NCI-H1436 (cell line): ENCODE results near the gene GRID2.

Experiments used
- DNase-seq: peaks from one replicate; lab custom pipeline; 2025; lab: John Stamatoyannopoulos, UW

The GRID2 gene

GRCh38 chr4:92528541-92528940, 224.8 kb downstream of the GRID2 start:
- no peak for DNase-seq

DNA sequence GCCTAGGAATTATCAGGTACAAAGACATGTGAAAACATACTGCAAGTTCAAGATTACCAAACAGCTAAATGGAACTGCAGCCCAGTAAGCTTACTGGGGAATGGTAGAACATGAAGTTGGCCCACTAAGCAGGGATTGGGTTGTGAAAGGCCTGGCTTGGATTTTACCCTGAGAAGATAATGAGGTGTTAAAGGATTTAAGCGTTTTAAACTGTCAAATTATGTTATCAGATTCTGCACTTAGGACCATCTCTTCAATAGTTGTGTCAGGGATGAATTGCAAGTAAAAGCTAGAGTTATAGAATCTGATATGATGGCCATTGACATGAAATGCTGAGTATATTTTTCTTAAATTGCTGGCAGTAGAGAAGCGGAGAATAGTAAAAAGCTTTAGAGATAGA, 225.7 kb downstream of the GRID2 start:
- DNase-seq: no peak

GRCh38 chr4:92535599-92535998, 231.8 kb downstream of the GRID2 start:
- DNase-seq: no peak

DNA sequence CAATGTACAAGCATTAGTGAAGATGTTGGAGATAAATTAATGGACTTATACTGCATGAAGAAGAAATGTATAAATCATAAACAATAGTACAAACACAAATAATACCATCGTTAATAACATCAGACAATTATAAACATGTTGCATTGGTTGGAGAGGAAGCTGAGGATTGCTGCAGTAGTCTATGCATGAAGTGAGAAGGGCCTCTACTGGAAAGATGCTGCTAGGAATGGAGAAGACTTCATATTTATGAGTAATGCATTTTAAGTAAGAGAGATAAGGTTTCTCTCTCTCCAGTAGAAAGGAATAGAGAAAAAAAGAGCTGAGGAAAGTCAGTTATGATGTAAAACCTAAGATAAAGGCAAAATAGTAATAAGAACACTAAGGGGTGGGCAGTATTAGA, 247.8 kb downstream of the GRID2 start:
- no peak for DNase-seq

DNA sequence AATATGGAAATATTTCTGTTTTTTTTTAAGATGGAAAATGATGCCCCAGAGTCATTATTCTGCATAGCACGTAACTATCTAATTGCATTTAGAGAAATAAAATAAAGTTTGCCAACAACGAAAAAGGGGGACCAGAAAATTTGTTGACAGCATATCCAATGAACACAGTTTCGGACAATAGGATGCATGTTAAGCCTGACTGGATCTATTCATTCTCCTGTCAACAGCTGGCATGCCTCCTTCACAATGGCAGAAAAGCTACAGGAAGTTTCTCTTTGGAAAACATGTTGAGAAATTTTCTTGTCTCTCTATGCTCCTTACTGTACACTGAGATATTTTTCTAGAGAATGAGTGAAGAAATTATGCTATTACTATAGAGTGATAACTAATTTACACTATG, 262.5 kb downstream of the GRID2 start:
- no peak for DNase-seq

DNA sequence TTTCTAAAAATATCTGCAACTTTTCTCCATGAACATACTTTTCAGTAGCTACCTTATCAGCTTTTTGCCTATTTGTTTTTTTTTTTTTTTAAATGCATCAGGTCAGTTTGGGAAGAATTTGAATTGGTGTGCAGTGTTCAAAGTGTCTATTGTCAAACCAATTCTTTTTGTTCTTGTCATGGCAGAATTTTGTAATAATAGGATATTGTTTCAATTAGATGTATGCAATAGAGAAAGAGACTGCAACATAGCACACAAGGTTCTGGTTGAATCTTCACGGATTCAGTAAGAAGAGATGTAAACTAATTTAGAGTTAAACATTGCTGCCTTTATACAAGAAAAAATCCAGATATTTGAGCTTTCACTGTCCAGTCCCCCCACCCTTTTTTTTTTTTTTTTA, 277.1 kb downstream of the GRID2 start:
- DNase-seq: no peak

DNA sequence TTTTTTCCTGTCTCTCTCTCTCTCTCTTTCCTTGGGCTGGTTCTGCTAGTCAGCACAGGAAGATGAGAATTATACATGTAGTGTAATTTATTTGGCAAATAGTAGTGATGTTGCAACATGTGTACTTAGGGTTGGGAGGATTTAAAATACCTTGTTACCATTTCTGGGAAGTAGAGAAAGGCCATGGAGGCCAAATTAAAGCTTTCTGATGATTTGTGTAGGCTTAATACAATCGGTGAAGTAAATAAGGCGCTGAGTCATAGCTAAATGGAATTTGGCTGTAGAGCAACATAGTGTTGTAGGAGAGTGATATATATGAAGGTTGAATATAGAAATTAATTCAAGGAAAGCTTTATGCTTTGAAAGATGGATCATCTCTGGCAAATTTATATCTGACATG, 295.3 kb downstream of the GRID2 start:
- DNase-seq: no peak

DNA sequence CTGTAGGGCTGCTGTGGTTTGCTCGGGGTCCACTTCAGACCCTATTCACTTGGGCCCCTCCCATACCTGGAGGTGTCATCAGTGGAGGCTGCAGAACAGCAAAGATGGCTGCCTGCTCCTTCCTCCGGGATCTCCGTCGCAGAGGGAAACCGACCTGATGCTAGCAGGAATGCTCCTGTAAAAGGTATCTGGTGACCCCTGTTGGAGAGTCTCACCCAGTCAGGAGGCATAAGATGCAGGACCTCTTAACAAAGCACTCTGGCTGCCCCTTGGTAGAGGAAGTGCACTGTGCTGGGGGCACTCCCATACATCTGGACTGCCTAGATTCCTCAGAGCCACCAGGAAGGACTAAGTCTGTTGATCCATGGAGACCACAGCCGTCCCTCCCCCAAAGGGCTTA, 296.9 kb downstream of the GRID2 start:
- no peak for DNase-seq

GRCh38 chr4:92606227-92606626, 302.5 kb downstream of the GRID2 start:
- DNase-seq: no peak

- DNase-seq: no peak
These were observed 311.3 kb downstream of the GRID2 start for GRCh38 chr4:92615049-92615448.

DNA sequence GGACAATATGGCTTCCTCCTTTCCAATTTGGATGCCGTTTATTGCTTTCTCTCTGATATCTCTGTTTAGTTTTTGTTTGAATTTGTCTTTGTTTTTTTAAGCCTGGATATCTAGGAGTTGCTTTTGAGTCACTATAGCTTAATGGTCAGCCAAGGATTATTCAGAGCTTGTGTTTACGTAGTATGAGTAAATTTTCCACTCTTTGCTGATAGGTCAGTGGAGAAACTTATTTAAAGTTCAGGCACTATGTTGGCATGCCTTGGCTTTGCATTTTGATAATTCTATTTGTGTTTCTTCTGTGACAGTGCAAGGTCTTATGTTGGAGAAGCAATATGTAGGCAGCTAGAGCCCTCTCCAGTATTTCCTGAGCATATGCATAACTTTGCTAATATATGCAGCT, 315.2 kb downstream of the GRID2 start:
- no peak for DNase-seq

DNA sequence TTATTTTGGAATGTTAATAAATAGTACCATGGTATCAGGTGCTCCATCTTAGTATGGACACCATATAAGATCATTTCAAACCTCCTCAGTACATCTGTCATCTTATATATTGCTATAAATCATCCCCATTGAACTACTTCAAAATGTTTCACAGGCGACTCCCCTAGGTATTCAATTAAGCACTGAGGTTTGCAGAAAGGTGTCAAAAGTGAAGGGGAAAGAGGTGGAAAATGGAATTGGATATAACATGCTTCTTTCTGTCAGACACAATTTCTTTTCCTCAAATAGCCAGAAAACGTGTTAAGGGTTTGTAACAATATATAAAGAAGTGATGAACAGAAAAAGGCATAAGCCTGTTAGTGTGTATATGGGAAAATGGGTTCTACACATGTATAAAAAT, 325.5 kb downstream of the GRID2 start:
- no peak for DNase-seq

DNA sequence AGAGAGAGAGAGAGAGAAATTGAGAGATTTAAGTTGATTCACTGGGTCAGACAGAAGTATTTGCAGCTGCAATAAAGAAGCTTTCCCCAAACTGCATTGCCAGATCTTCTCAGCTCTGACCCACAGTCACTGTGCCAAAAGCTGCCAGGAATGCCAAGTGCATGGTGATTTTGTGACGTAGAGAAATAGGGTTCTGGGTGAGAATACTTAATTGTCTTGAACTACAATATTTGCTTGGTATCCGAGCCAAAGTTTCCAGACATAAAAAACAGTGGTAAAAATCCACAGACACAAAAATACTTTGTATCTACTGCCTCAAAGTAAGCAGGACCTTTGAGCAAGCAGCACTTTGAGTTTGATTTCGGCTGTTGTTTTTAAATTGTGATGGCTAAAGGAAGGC, 331.1 kb downstream of the GRID2 start:
- no peak for DNase-seq

DNA sequence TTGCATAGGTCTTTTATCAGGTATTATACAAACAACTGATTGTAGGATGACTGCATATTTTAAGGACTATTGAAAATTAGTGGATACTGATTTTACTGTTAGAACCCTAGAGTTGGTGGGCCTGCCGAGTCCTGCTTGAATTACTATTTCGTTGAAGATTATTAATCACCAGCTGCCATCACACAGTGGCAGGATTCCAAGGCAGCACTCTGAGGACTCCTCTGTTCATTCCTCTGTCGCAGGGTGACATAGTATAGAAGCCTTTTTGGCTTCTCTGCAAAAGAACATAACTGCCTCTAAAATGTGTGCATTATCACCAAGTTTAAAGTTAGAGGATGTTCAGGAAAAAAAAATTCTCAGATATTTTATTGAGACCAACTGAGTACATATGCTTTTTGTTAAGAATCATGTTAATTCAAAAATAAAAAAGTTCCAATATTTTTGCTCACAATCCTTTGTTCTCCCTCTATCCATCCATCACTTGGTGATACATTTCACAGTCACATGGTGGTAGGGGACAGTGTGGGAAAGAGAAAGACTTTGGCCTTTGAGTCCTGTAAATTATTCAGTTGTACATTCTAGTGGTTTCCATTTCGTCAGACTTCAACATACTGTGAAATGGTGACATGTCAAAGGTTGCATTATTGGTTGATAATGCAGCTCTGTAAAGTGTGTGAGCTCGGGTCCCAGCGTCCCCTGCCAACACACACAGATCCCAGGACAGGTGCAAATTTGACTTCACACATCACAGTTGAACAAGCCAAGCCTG, 332.5 kb downstream of the GRID2 start:
- DNase-seq: no peak

GRCh38 chr4:92641409-92641808, 337.6 kb downstream of the GRID2 start:
- no peak for DNase-seq

GRCh38 chr4:92646826-92647225, 343.1 kb downstream of the GRID2 start:
- no peak for DNase-seq

- DNase-seq: no peak
These were observed 347.8 kb downstream of the GRID2 start for GRCh38 chr4:92651536-92651935.

GRCh38 chr4:92654084-92654483, 350.3 kb downstream of the GRID2 start:
- DNase-seq: no peak

GRCh38 chr4:92657695-92658094, 353.9 kb downstream of the GRID2 start:
- no peak for DNase-seq

GRCh38 chr4:92658318-92658717, 354.6 kb downstream of the GRID2 start:
- no peak for DNase-seq

GRCh38 chr4:92677805-92678204, 374.0 kb downstream of the GRID2 start:
- no peak for DNase-seq

DNA sequence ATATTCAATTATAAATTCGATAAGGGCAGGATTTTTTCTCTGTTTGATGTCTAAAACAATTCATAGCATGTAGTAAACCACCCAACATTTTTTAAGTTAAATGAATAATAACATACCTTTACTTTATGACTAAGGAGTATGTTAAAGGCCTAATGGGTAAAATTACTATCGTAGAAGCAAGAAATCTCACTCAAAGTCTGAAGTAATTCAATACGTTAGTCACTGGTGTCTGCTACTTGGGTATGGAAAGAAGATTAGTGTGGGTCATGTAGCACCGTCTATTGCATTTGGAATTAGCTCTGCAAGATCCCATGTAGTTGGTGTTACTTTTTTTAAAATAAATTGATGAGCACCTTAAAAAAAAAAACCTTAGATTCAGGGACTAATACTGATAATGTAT, 374.5 kb downstream of the GRID2 start:
- DNase-seq: no peak

- no peak for DNase-seq
These were observed 375.4 kb downstream of the GRID2 start for GRCh38 chr4:92679149-92679548.

- no peak for DNase-seq
These were observed 410.9 kb downstream of the GRID2 start for GRCh38 chr4:92714640-92715039.
